ENCODE results near the gene CXADR. TPM values are rescaled to one million over a fixed set of nuclear protein-coding genes. Genes with fewer than 3 reads are reported as not detected.

The CXADR gene
- total RNA-seq, 2 experiments from 2014 or later: 0.63 to 0.88 TPM

GRCh38 chr21:17538576-17538975 lies 25.7 kb downstream of the CXADR start:
- CTCF ChIA-PET: no interaction called here

GRCh38 chr21:17539323-17539722 lies 26.5 kb downstream of the CXADR start:
- POLR2A ChIA-PET: no interaction called here
- CTCF ChIA-PET: no interaction called here

More at GRCh38 chr21:17538576-17538975, 25.7 kb downstream of the CXADR start:
- POLR2A ChIA-PET: no interaction called here

- ChIA-PET POLR2A (no interaction called here), CTCF (no interaction called here)
Observed at GRCh38 chr21:17539743-17540341, 27.0 kb downstream of the CXADR start.

- ChIA-PET CTCF (no interaction called here), POLR2A (no interaction called here)
Observed at GRCh38 chr21:17540530-17540929, 27.7 kb downstream of the CXADR start.

GRCh38 chr21:17542371-17543011 lies 29.6 kb downstream of the CXADR start:
- ChIA-PET CTCF (no interaction called here), POLR2A (no interaction called here)

GRCh38 chr21:17545007-17545406 lies 32.2 kb downstream of the CXADR start:
- POLR2A ChIA-PET: no interaction called here
- CTCF ChIA-PET: interaction anchor here (0.7 kb wide), 2 partner anchors 129 to 278 kb away, joined by 4 to 5 read pairs; no protein-coding TSS in a partner anchor

GRCh38 chr21:17548262-17548661 lies 35.4 kb downstream of the CXADR start:
- ChIA-PET CTCF (no interaction called here), POLR2A (no interaction called here)

GRCh38 chr21:17550671-17551308 lies 37.9 kb downstream of the CXADR start:
- POLR2A ChIA-PET: no interaction called here
- CTCF ChIA-PET: no interaction called here

GRCh38 chr21:17552410-17552809 lies 39.6 kb downstream of the CXADR start:
- POLR2A ChIA-PET: no interaction called here
- CTCF ChIA-PET: no interaction called here

- ChIA-PET CTCF (interaction anchor here (0.6 to 1.3 kb wide), 2 partner anchors 167 to 977 kb away, joined by 3 to 4 read pairs; no protein-coding TSS in a partner anchor), POLR2A (no interaction called here)
Observed at GRCh38 chr21:17554120-17554519, 41.3 kb downstream of the CXADR start.

- POLR2A ChIA-PET: no interaction called here
- CTCF ChIA-PET: interaction anchor here (0.6 to 1.3 kb wide), 2 partner anchors 168 to 978 kb away, joined by 3 to 4 read pairs; no protein-coding TSS in a partner anchor
Observed at GRCh38 chr21:17554679-17555465, 42.0 kb downstream of the CXADR start.

GRCh38 chr21:17560377-17561025 lies 47.7 kb downstream of the CXADR start:
- ChIA-PET CTCF (no interaction called here), POLR2A (no interaction called here)

- CTCF ChIA-PET: no interaction called here
- POLR2A ChIA-PET: no interaction called here
Observed at GRCh38 chr21:17570786-17571185, 57.9 kb downstream of the CXADR start.

GRCh38 chr21:17572431-17572830 lies 59.6 kb downstream of the CXADR start:
- ChIA-PET POLR2A (no interaction called here), CTCF (no interaction called here)

GRCh38 chr21:17575076-17575475 lies 62.2 kb downstream of the CXADR start:
- ChIA-PET CTCF (no interaction called here), POLR2A (no interaction called here)

GRCh38 chr21:17576080-17576835 lies 63.4 kb downstream of the CXADR start:
- CTCF ChIA-PET: no interaction called here

GRCh38 chr21:17577701-17578100 lies 64.9 kb downstream of the CXADR start:
- ChIA-PET POLR2A (no interaction called here), CTCF (no interaction called here)

More at GRCh38 chr21:17576080-17576835, 63.4 kb downstream of the CXADR start:
- POLR2A ChIA-PET: no interaction called here

GRCh38 chr21:17578162-17578561 lies 65.3 kb downstream of the CXADR start:
- ChIA-PET CTCF (no interaction called here), POLR2A (no interaction called here)

- POLR2A ChIA-PET: no interaction called here
- CTCF ChIA-PET: interaction anchor here (0.6 kb wide), 1 partner anchor 87 kb away, joined by 3 read pairs; no protein-coding TSS in a partner anchor
Observed at GRCh38 chr21:17578876-17579275, 66.0 kb downstream of the CXADR start.

Data from activated CD8-positive, alpha-beta memory T cell treated with anti-CD3 and anti-CD28 coated beads for 36 hours (primary cell).